Skeletal muscle tissue (tissue), 4 donors: ENCODE data around the gene B3GAT1. TPM values are rescaled to one million over a fixed set of nuclear protein-coding genes. Genes with fewer than 3 reads are reported as not detected.
"Not testable (repeated sequence)": the region's sequence is repeated elsewhere in the genome, so short reads cannot be mapped to it uniquely, and the experiment has no call there.

Experiments
- H3K27ac ChIP-seq: one replicate; pipeline ENCODE4 v1.7.0; 2013; ENCODE audit warnings: mild to moderate bottlenecking, low read depth, low read length, inconsistent platforms
- H3K27me3 ChIP-seq, 3 donors: one replicate each; pipeline ENCODE4 v1.7.0; 2013; ENCODE audit warnings: low read length in 3 of 3; ENCODE audit not compliant: control insufficient read depth in 3 of 3, insufficient read depth in 3 of 3
- H3K36me3 ChIP-seq, 3 donors: one replicate each; pipeline ENCODE4 v1.7.0; 2013; ENCODE audit warnings: low read length in 3 of 3; ENCODE audit not compliant: control insufficient read depth in 3 of 3, insufficient read depth in 3 of 3
- H3K4me1 ChIP-seq, 3 donors: one replicate each; pipeline ENCODE4 v1.7.0; 2013; ENCODE audit warnings: low read length in 3 of 3, mild to moderate bottlenecking in 3 of 3; ENCODE audit not compliant: control insufficient read depth in 3 of 3, insufficient read depth in 3 of 3
- H3K4me3 ChIP-seq, 3 donors: one replicate each; pipeline ENCODE4 v1.7.0; 2013; ENCODE audit warnings: low read length in 3 of 3
- H3K9ac ChIP-seq, 3 donors: one replicate each; pipeline ENCODE4 v1.7.0; 2013; ENCODE audit warnings: low read length in 3 of 3, mild to moderate bottlenecking in 3 of 3, moderate library complexity in 2 of 3, low read depth in 1 of 3
- H3K9me3 ChIP-seq, 3 donors: one replicate each; pipeline ENCODE4 v1.7.0; 2013; ENCODE audit warnings: low read length in 3 of 3; ENCODE audit not compliant: control insufficient read depth in 3 of 3
- total RNA-seq: library from RNA; depleted of rRNA; stranded (reverse); fragments of >200 nt; gene quantifications from one replicate; pipeline ENCODE4 v1.2.3, GENCODE V29; 2014
- donor health status: Osteomylitis.

B3GAT1 gene
- total RNA-seq: under 0.01 TPM

GRCh38 chr11:134412203-134413042 is at the start of gene B3GAT1:
Gene B3GAT1 (minus strand): TSS chr11:134412242. CDS start chr11:134387659, 24,583 bp downstream.
- Histone ChIP-seq H3K27me3 (peaks cover 68 to 77% (median 74%) of the 10 kb centered on the region in 3 donors), H3K4me1 (peaks cover 0 to 6% (median 6%) of the 10 kb centered on the region in 3 donors), H3K9ac (no peak within 1 kb of the TSS), H3K4me3 (peak within 1 kb of the TSS in 2 of 3 donors; percentile 20 to 54), H3K27ac (no peak within 1 kb of the TSS), H3K36me3 (no peaks in the 10 kb centered on the region), H3K9me3 (no peaks in the 10 kb centered on the region)

- peaks cover 3 to 31% (median 24%) of the 10 kb centered on the region in 3 donors for H3K27me3 ChIP-seq
These were observed 49.6 kb upstream of the B3GAT1 start for GRCh38 chr11:134461621-134462020.

GRCh38 chr11:134460881-134461280 is 48.8 kb upstream of the B3GAT1 start:
- Histone ChIP-seq H3K27ac (no peak overlapping the region), H3K4me3 (no peak overlapping the region), H3K4me1 (no peaks in the 10 kb centered on the region), H3K36me3 (no peaks in the 10 kb centered on the region), H3K27me3 (peaks cover 0 to 24% (median 16%) of the 10 kb centered on the region in 3 donors), H3K9me3 (peaks cover 0 to 5% (median 3%) of the 10 kb centered on the region in 3 donors), H3K9ac (no peak overlapping the region)

More at GRCh38 chr11:134461621-134462020, 49.6 kb upstream of the B3GAT1 start:
- H3K9ac ChIP-seq: no peak overlapping the region
- peaks cover 0 to 5% (median 3%) of the 10 kb centered on the region in 3 donors for H3K9me3 ChIP-seq
- H3K4me3 ChIP-seq: no peak overlapping the region
- no peaks in the 10 kb centered on the region for H3K4me1 ChIP-seq
- no peak overlapping the region for H3K27ac ChIP-seq
- no peaks in the 10 kb centered on the region for H3K36me3 ChIP-seq

- no peaks in the 10 kb centered on the region for H3K36me3 ChIP-seq
- H3K27ac ChIP-seq: no peak overlapping the region
- peaks cover 0 to 18% (median 10%) of the 10 kb centered on the region in 3 donors for H3K27me3 ChIP-seq
- H3K4me1 ChIP-seq: no peaks in the 10 kb centered on the region
- peaks cover 0 to 5% (median 3%) of the 10 kb centered on the region in 3 donors for H3K9me3 ChIP-seq
- no peak overlapping the region for H3K4me3 ChIP-seq
- no peak overlapping the region for H3K9ac ChIP-seq
These were observed 48.1 kb upstream of the B3GAT1 start for GRCh38 chr11:134460062-134460561.

- H3K27me3 ChIP-seq: peaks cover 0 to 14% (median 6%) of the 10 kb centered on the region in 3 donors
- H3K9me3 ChIP-seq: peaks cover 0 to 5% (median 3%) of the 10 kb centered on the region in 3 donors
- H3K4me1 ChIP-seq: no peaks in the 10 kb centered on the region
- no peaks in the 10 kb centered on the region for H3K36me3 ChIP-seq
- H3K4me3 ChIP-seq: no peak overlapping the region
- no peak overlapping the region for H3K27ac ChIP-seq
- no peak overlapping the region for H3K9ac ChIP-seq
These were observed 47.4 kb upstream of the B3GAT1 start for GRCh38 chr11:134459246-134460061.

GRCh38 chr11:134457411-134458007 is 45.5 kb upstream of the B3GAT1 start:
- H3K4me3 ChIP-seq, H3K36me3 ChIP-seq, H3K9me3 ChIP-seq, H3K27ac ChIP-seq, H3K27me3 ChIP-seq, H3K4me1 ChIP-seq, H3K9ac ChIP-seq: not testable (repeated sequence)

- H3K36me3 ChIP-seq: no peaks in the 10 kb centered on the region
- peaks cover 4 to 7% (median 6%) of the 10 kb centered on the region in 3 donors for H3K27me3 ChIP-seq
- H3K4me1 ChIP-seq: no peaks in the 10 kb centered on the region
- H3K9me3 ChIP-seq: peaks cover 0 to 5% (median 3%) of the 10 kb centered on the region in 3 donors
- H3K4me3 ChIP-seq: no peak overlapping the region
- no peak overlapping the region for H3K27ac ChIP-seq
- no peak overlapping the region for H3K9ac ChIP-seq
These were observed 43.5 kb upstream of the B3GAT1 start for GRCh38 chr11:134455516-134455915.

- Histone ChIP-seq H3K4me3 (no peak overlapping the region), H3K9me3 (peaks cover 0 to 5% (median 3%) of the 10 kb centered on the region in 3 donors), H3K4me1 (no peaks in the 10 kb centered on the region), H3K36me3 (no peaks in the 10 kb centered on the region), H3K27ac (no peak overlapping the region), H3K9ac (no peak overlapping the region), H3K27me3 (peaks cover 0 to 4% (median 4%) of the 10 kb centered on the region in 3 donors)
These were observed 42.2 kb upstream of the B3GAT1 start for GRCh38 chr11:134454146-134454690.

- Histone ChIP-seq H3K4me3 (no peak overlapping the region), H3K4me1 (no peaks in the 10 kb centered on the region), H3K36me3 (no peaks in the 10 kb centered on the region), H3K27ac (no peak overlapping the region), H3K9me3 (peaks cover 0 to 5% (median 3%) of the 10 kb centered on the region in 3 donors), H3K9ac (no peak overlapping the region), H3K27me3 (peaks cover 0 to 4% (median 4%) of the 10 kb centered on the region in 3 donors)
These were observed 41.4 kb upstream of the B3GAT1 start for GRCh38 chr11:134453441-134453840.
